ENCODE results near the gene GLOD4.
A peak's percentile ranks its signal among the peaks of the same experiment; 100 is the strongest.
"Not testable (repeated sequence)": the region's sequence is repeated elsewhere in the genome, so short reads cannot be mapped to it uniquely, and the experiment has no call there.

GLOD4 gene

GRCh38 chr17:802481-802880 lies 20.4 kb upstream of the GLOD4 start:
- DNase-seq: no peak

GRCh38 chr17:801660-802059 lies 19.6 kb upstream of the GLOD4 start:
- DNase-seq: no peak

- no peak for DNase-seq
These were observed 18.6 kb upstream of the GLOD4 start for GRCh38 chr17:800446-801242.

- no peak for DNase-seq
These were observed 17.2 kb upstream of the GLOD4 start for GRCh38 chr17:799261-799660.

GRCh38 chr17:798246-798645 lies 16.2 kb upstream of the GLOD4 start:
- no peak for DNase-seq

- DNase-seq: no peak
These were observed 15.3 kb upstream of the GLOD4 start for GRCh38 chr17:797236-797840.

GRCh38 chr17:796609-797008 lies 14.5 kb upstream of the GLOD4 start:
- DNase-seq: no peak

GRCh38 chr17:795721-796120 lies 13.6 kb upstream of the GLOD4 start:
- DNase-seq: no peak

- DNase-seq: no peak
These were observed 13.2 kb upstream of the GLOD4 start for GRCh38 chr17:795276-795675.

GRCh38 chr17:794876-795275 lies 12.8 kb upstream of the GLOD4 start:
- DNase-seq: peak; percentile 25

- DNase-seq: no peak
These were observed 10.2 kb upstream of the GLOD4 start for GRCh38 chr17:792277-792676.

GRCh38 chr17:791829-792228 lies 9.7 kb upstream of the GLOD4 start:
- no peak for DNase-seq

- DNase-seq: not testable (repeated sequence)
These were observed 8.8 kb upstream of the GLOD4 start for GRCh38 chr17:790874-791247.

GRCh38 chr17:789931-790873 lies 8.1 kb upstream of the GLOD4 start:
- not testable (repeated sequence) for DNase-seq

- no peak for DNase-seq
These were observed 7.2 kb upstream of the GLOD4 start for GRCh38 chr17:789160-789840.

- no peak for DNase-seq
These were observed 6.5 kb upstream of the GLOD4 start for GRCh38 chr17:788551-788950.

- DNase-seq: no peak
These were observed 5.7 kb upstream of the GLOD4 start for GRCh38 chr17:787641-788221.

GRCh38 chr17:785901-786300 lies 3.8 kb upstream of the GLOD4 start:
- not testable (repeated sequence) for DNase-seq

GRCh38 chr17:784143-784542 lies 2.1 kb upstream of the GLOD4 start:
- no peak for DNase-seq

GRCh38 chr17:778096-778495 lies 4.0 kb downstream of the GLOD4 start:
- DNase-seq: no peak

- DNase-seq: no peak
These were observed 7.8 kb downstream of the GLOD4 start for GRCh38 chr17:774313-774584.

GRCh38 chr17:773467-774312 lies 8.4 kb downstream of the GLOD4 start:
- DNase-seq: no peak
